ENCODE data around the gene HLA-A.
A peak's percentile ranks its signal among the peaks of the same experiment; 100 is the strongest.
"Not testable (repeated sequence)": the region's sequence is repeated elsewhere in the genome, so short reads cannot be mapped to it uniquely, and the experiment has no call there.

Gene HLA-A

GRCh38 chr6:29963697-29964096, 21.4 kb downstream of the HLA-A start:
- DNase-seq = not testable (repeated sequence)

- peak; percentile 32 for DNase-seq
Observed at GRCh38 chr6:29964518-29964886, 22.2 kb downstream of the HLA-A start.

- DNase-seq = peak; percentile 92
Observed at GRCh38 chr6:29964887-29965562, 22.7 kb downstream of the HLA-A start.

- peak; percentile 30 for DNase-seq
Observed at GRCh38 chr6:29965563-29965872, 23.2 kb downstream of the HLA-A start.

GRCh38 chr6:29965873-29966601, 23.7 kb downstream of the HLA-A start:
- peak; percentile 95 for DNase-seq

GRCh38 chr6:29967379-29968010, 25.2 kb downstream of the HLA-A start:
- peak; percentile 88 for DNase-seq

GRCh38 chr6:29968130-29968529, 25.8 kb downstream of the HLA-A start:
- no peak for DNase-seq

GRCh38 chr6:29968905-29969304, 26.6 kb downstream of the HLA-A start:
- DNase-seq = no peak

- no peak for DNase-seq
Observed at GRCh38 chr6:29970711-29971110, 28.4 kb downstream of the HLA-A start.

- no peak for DNase-seq
Observed at GRCh38 chr6:29974901-29975560, 32.7 kb downstream of the HLA-A start.

GRCh38 chr6:29975561-29975907, 33.2 kb downstream of the HLA-A start:
- DNase-seq = no peak

GRCh38 chr6:29976253-29976587, 33.9 kb downstream of the HLA-A start:
- DNase-seq = no peak

GRCh38 chr6:29976588-29977424, 34.5 kb downstream of the HLA-A start:
- peak; percentile 78 for DNase-seq

- DNase-seq = no peak
Observed at GRCh38 chr6:29977425-29977727, 35.0 kb downstream of the HLA-A start.

GRCh38 chr6:29980013-29980412, 37.7 kb downstream of the HLA-A start:
- not testable (repeated sequence) for DNase-seq

- no peak for DNase-seq
Observed at GRCh38 chr6:29980511-29980910, 38.2 kb downstream of the HLA-A start.

GRCh38 chr6:29981211-29981812, 39.0 kb downstream of the HLA-A start:
- no peak for DNase-seq

- no peak for DNase-seq
Observed at GRCh38 chr6:29982097-29982496, 39.8 kb downstream of the HLA-A start.

- no peak for DNase-seq
Observed at GRCh38 chr6:29984232-29984631, 41.9 kb downstream of the HLA-A start.

- DNase-seq = no peak
Observed at GRCh38 chr6:29984992-29985391, 42.7 kb downstream of the HLA-A start.

- no peak for DNase-seq
Observed at GRCh38 chr6:29986179-29986781, 43.9 kb downstream of the HLA-A start.

- DNase-seq = no peak
Observed at GRCh38 chr6:29989211-29989610, 46.9 kb downstream of the HLA-A start.

Measured in NCI-H146 (cell line).